RWPE2 (cell line): ENCODE results near the gene GFAP.

Experiments used
- ATAC-seq: fragments of 200-7000 bp; cut with Tn5 transposase; 3 replicates; pipeline ENCODE4 v1.9.1; 2021; ENCODE audit warnings: low read depth
- DNase-seq: peaks from one replicate; pipeline ENCODE4 v3.0.0-alpha.2; 2020; ENCODE audit warnings: low spot score
- H3K27ac ChIP-seq: fragments of 450-650 bp; 2 replicates; pipeline ENCODE4 v1.5.1; 2017; ENCODE audit warnings: mild to moderate bottlenecking; ENCODE audit not compliant: poor library complexity, severe bottlenecking
- H3K27me3 ChIP-seq: fragments of 250-450 bp; sonication (Bioruptor Pico); 2 replicates; pipeline ENCODE4 v1.5.1; 2021; ENCODE audit warnings: mild to moderate bottlenecking, moderate library complexity; ENCODE audit not compliant: insufficient read depth, poor library complexity, severe bottlenecking
- H3K36me3 ChIP-seq: fragments of 250-450 bp; sonication (Bioruptor Pico); 2 replicates; pipeline ENCODE4 v1.5.1; 2020; ENCODE audit warnings: low read depth, mild to moderate bottlenecking, moderate library complexity
- H3K4me1 ChIP-seq: fragments of 250-450 bp; sonication (Bioruptor Pico); 2 replicates; pipeline ENCODE4 v1.5.1; 2021; ENCODE audit warnings: mild to moderate bottlenecking, moderate library complexity; ENCODE audit not compliant: insufficient read depth, poor library complexity, severe bottlenecking
- H3K4me3 ChIP-seq: fragments of 250-450 bp; sonication (Bioruptor Pico); 2 replicates; pipeline ENCODE4 v1.5.1; 2021; ENCODE audit warnings: mild to moderate bottlenecking, moderate library complexity; ENCODE audit not compliant: severe bottlenecking
- H3K9me3 ChIP-seq: fragments of 250-450 bp; sonication (Bioruptor Pico); 2 replicates; pipeline ENCODE4 v1.5.1; 2021; ENCODE audit warnings: mild to moderate bottlenecking, moderate library complexity; ENCODE audit not compliant: severe bottlenecking
- TF ChIP-seq, protein P1 (sequence below): fragments of 450-650 bp; IDR thresholded peaks from one replicate; pipeline ENCODE4 v1.5.1; 2017; ENCODE audit warnings: mild to moderate bottlenecking, moderate library complexity; ENCODE audit not compliant: poor library complexity, severe bottlenecking

GFAP gene

DNA sequence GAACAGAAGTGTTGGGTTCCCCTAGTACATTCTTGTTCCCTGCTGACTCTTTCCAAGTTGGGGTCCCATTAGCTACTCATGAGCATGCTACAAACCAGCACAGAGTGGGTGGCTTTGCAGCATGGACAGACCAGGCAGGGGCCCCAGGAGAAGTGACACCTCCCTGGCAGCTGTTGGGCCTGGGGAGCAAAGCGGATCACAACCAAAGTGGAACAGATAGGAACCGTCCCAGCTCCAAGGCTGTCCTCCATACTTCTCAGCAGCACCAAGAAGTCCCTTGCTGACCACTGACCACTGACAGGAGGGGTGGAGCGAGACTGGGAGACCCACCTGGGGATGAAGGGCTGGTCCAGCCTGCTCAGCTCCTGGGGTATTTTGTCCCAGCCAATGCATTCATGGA is 12.4 kb upstream of the GFAP start:
- Histone ChIP-seq H3K4me1 (no peaks in the 10 kb centered on the region), H3K4me3 (no peak overlapping the region), H3K9me3 (no peaks in the 10 kb centered on the region), H3K27ac (no peak overlapping the region), H3K27me3 (no peaks in the 10 kb centered on the region), H3K36me3 (peaks cover 55% of the 10 kb centered on the region)
- TF ChIP-seq, protein P1, sequence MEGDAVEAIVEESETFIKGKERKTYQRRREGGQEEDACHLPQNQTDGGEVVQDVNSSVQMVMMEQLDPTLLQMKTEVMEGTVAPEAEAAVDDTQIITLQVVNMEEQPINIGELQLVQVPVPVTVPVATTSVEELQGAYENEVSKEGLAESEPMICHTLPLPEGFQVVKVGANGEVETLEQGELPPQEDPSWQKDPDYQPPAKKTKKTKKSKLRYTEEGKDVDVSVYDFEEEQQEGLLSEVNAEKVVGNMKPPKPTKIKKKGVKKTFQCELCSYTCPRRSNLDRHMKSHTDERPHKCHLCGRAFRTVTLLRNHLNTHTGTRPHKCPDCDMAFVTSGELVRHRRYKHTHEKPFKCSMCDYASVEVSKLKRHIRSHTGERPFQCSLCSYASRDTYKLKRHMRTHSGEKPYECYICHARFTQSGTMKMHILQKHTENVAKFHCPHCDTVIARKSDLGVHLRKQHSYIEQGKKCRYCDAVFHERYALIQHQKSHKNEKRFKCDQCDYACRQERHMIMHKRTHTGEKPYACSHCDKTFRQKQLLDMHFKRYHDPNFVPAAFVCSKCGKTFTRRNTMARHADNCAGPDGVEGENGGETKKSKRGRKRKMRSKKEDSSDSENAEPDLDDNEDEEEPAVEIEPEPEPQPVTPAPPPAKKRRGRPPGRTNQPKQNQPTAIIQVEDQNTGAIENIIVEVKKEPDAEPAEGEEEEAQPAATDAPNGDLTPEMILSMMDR, result no peak
- no peak for DNase-seq
- no peak for ATAC-seq

DNA sequence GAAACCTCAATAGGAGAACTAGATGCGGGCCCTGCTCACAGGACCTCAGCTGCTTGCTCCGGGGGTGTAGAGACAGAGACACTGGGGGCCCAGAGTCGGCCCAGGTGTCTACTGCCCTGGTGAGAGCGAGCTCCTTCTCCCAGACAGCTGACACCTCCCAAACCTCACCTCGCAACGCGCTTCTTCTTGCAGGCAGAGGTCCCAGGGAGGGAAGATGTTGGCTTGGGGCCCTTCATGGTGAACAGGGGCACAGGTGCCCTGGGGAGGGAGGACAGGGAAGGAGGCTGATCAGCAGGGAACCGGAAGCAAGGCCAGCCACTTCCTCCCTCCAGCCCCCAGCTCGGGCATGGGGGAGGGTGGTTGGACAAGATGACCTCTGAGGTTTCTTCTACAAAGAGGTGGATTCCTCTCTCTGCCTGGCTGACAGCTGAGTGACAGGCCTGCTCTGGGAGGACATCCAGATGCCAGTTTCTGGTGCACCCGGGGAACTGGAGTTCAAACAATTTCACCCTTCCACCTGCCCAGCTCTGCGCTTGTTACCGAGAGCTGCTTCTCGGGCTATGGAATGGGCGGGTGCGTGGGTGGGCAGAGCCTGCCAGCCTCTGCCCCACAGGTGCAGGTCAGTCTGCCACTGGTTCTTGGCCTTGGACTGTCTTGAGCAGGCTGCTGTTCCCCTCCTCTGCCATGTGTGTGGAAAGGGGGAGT is 11.7 kb upstream of the GFAP start:
- no peaks in the 10 kb centered on the region for H3K27me3 ChIP-seq
- H3K4me3 ChIP-seq, result no peak overlapping the region
- DNase-seq (peak; percentile 49), ATAC-seq (no peak; the same call in 2 of the 3 replicates)
- peaks cover 48% of the 10 kb centered on the region for H3K36me3 ChIP-seq
- H3K27ac ChIP-seq, result no peak overlapping the region
- TF ChIP-seq, protein P1, result no peak
- H3K4me1 ChIP-seq, result no peaks in the 10 kb centered on the region
- H3K9me3 ChIP-seq, result no peaks in the 10 kb centered on the region

DNA sequence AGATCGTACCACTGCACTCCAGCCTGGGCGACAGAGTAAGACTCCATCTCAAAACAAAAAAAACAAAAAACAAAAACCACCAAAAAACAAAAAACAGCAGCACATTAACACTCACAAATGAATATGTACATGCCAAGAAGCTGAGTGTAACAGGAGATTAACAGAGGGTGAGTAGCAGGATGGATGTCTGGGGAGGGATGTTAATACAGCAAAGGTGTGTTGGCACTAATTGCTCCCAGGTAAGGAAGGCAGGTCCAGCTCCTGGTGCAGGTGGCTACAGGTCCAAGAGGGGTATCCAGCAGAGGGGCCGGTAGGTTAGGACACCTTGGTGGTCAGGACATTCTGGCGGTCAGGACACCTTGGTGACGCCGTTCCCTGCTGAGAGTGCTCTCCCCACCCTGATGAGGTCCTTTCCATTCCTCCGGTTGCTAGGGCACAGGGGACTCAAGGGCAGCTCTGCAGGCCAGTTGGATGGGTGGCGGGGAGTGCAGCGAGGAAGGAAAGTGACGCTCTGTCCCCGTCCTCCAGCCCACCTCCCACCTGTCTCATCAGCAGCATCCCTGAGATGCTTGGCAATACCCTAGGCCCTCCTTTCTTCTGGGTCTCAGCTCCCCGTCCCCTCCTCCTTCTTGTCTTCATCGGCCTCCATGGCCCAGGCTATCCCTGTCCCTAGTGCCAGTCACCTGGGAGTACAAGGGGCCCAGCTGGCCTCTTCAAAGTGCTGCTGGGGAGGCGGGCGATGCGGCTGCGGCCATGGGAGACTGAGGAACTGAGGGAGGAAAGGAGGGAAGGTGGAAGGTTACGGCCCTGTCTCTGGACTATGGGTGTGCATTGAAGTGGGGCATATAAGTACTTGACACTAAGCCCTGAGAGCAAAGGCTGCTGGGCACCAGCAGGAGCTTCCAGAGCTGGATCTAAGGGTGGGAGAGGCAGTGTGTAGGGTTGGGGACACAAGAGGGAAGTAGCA is 10.7 kb upstream of the GFAP start:
- Histone ChIP-seq H3K36me3 (peaks cover 38% of the 10 kb centered on the region), H3K27me3 (no peaks in the 10 kb centered on the region), H3K27ac (no peak overlapping the region), H3K9me3 (no peaks in the 10 kb centered on the region), H3K4me3 (no peak overlapping the region), H3K4me1 (no peaks in the 10 kb centered on the region)
- TF ChIP-seq, protein P1, result no peak
- no peak; the same call in 2 of the 3 replicates for ATAC-seq
- peak; percentile 45 for DNase-seq

DNA sequence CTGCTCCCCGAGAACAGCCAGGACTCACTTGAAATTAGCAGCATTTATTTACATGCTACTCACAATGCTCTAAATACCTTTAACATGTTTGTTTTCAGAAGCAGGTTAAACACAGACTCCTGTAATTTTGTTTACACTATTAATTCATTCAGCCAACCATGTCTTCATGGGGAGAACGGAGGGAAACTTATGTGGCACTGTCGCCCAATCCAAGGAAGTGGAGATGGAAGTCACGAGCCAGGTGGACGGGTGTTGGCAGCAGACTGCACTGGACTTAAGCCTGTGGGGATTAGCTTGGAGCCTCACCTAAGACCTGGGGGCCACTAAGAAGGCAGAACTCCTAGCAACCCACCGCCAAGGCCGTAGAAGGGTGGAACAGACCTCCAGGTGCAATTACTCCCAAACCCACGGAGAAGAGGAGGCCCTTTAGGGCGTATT is 8.8 kb upstream of the GFAP start:
- Histone ChIP-seq H3K4me3 (no peak overlapping the region), H3K27ac (no peak overlapping the region), H3K27me3 (no peaks in the 10 kb centered on the region), H3K9me3 (no peaks in the 10 kb centered on the region), H3K36me3 (peaks cover 19% of the 10 kb centered on the region), H3K4me1 (no peaks in the 10 kb centered on the region)
- peak; percentile 2; the same call in 1 of the 3 replicates for ATAC-seq
- DNase-seq, result no peak
- TF ChIP-seq, protein P1, result no peak
